ENCODE data around the gene HOXA3.

The HOXA3 gene

GRCh38 chr7:27170426-27171324 is 18.3 kb upstream of the HOXA3 start:
- peaks cover 0 to 34% (median 4%) of the 10 kb centered on the region in 4 experiments for H3K36me3 ChIP-seq (ENCODE audit: control insufficient read depth in 4 of 4, insufficient read depth in 4 of 4, low read length in 3 of 4)
- peak in 1 of 3 donors; percentile 15 for DNase-seq
- ChIA-PET CTCF (interaction anchor here (0.8 to 11.1 kb wide), 10 partner anchors 8 to 801 kb away, joined by 3 to 84 read pairs (median 4); partner anchors contain the start of gene HOXA7), POLR2A (interaction anchor here (0.7 to 2.4 kb wide), 5 partner anchors 10 to 20 kb away, joined by 3 to 6 read pairs (median 3); partner anchors contain the start of gene HOXA3)
- peak overlapping the region; percentile 92 to 96 for H3K27ac ChIP-seq (ENCODE audit: insufficient read depth in 1 of 2, low read depth in 1 of 2, low read length in 2 of 2, poor library complexity in 1 of 2, severe bottlenecking in 2 of 2)
- 0% methylated on average over 1 of the region's 11 CpGs for WGBS (ENCODE audit: insufficient coverage)
- no peaks in the 10 kb centered on the region for H3K9me3 ChIP-seq (ENCODE audit: control extremely low read depth in 1 of 5, control insufficient read depth in 4 of 5, insufficient read depth in 2 of 5, low read depth in 1 of 5, low read length in 4 of 5)
- H3K4me1 ChIP-seq (ENCODE audit: control extremely low read depth in 1 of 4, control insufficient read depth in 4 of 4, insufficient read depth in 4 of 4, low read length in 3 of 4): peaks cover 9 to 71% (median 49%) of the 10 kb centered on the region in 4 experiments
- peaks cover 0 to under 1% (median 0%) of the 10 kb centered on the region in 5 experiments for H3K27me3 ChIP-seq (replicated peaks in 2 of 5; ENCODE audit: control insufficient read depth in 4 of 5, insufficient read depth in 5 of 5, low read length in 4 of 5)
- H3K4me3 ChIP-seq (ENCODE audit: control insufficient read depth in 1 of 7, extremely low read depth in 1 of 7, insufficient read depth in 4 of 7, low read depth in 2 of 7, low read length in 6 of 7): peak overlapping the region in 6 of 7 experiments; percentile 78 to 100 (median 90)

DNA sequence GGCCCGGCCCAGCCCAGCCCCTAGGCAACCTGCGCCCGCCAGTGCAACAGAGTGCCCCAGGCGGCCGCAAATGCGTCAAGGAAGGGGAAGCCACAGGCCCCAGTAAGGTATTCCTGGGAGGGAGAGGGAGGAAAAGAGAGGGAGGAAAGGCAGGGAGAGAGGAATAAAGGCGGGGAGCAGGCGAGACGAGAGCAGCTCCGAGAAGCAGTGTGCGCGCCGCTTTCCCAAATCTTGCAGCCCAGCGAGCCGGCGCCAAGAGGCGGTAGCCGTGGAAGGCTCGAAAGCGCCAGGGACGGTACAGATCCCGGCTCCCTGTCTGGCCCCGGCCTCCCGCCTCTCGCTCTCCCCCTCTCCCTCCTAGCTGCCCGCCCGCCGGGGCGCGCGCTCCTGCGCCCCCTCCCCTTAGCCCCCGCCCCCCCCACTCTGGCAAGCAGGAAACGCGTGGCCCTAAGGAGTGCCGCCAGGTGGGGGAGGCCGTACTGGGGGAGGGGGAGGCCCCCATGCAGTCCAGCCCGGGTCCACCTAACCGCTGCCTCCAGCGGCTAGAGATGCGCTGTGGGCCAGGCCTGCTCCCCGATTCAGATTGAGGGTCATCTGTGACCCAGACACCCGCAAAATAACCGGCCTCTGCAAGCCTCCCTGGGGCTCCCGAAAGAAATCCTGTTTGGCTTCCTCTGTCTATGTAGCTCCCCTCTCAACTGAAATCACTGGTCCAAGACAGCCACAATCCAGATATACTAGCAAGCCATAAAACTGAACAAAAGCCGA is 17.5 kb upstream of the HOXA3 start:
- CTCF ChIA-PET: interaction anchor here (0.8 to 11.1 kb wide), 11 partner anchors 7 to 800 kb away, joined by 3 to 84 read pairs (median 4); partner anchors contain the start of gene HOXA7

DNA sequence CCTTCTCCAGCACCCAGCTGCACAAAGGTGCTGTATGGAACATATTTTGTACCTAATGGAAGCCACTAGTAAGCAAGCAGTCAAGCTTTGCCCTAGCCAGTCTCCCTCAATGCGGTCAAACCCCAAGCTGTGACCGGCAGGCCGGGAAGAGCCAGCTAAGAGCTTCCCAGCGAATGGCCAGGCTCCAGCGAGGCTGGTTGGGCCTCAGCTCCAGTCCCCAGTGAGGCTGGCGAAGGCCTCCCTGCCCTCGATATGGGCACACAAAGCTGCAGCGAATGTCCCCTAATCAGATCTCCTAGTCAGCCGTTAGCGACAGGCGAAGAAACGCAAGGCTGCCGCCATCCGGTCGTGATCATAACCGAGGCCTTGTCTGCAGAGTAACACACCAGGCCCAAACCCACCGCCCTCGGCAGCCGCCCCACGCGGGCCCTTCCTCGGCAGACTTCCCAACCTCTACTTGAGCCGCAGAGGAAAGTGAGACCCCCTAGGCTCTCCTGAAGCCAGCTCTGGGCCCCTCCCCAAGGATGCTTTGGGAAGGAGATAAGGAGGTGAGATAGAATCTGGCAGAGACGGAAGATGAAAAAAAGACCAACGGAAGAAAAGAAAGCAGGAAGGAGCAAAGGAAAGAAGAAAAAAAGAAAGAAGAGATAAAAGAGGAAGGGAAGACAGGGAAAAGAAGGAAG is 16.0 kb upstream of the HOXA3 start:
- POLR2A ChIA-PET: interaction anchor here (0.5 to 1.7 kb wide), 9 partner anchors 9 to 796 kb away, joined by 3 to 9 read pairs (median 3); partner anchors contain the start of gene HOXA3
- peaks cover 9 to 73% (median 48%) of the 10 kb centered on the region in 4 experiments for H3K4me1 ChIP-seq (ENCODE audit: control extremely low read depth in 1 of 4, control insufficient read depth in 4 of 4, insufficient read depth in 4 of 4, low read length in 3 of 4)
- peak; percentile 89 to 96 (median 93) for DNase-seq

More for the DNA sequence above, 17.5 kb upstream of the HOXA3 start:
- DNase-seq: peak in 2 of 3 donors; percentile 63 to 73
- no peaks in the 10 kb centered on the region for H3K9me3 ChIP-seq (ENCODE audit: control extremely low read depth in 1 of 5, control insufficient read depth in 4 of 5, insufficient read depth in 2 of 5, low read depth in 1 of 5, low read length in 4 of 5)
- H3K4me1 ChIP-seq (ENCODE audit: control extremely low read depth in 1 of 4, control insufficient read depth in 4 of 4, insufficient read depth in 4 of 4, low read length in 3 of 4): peaks cover 9 to 69% (median 51%) of the 10 kb centered on the region in 4 experiments
- H3K27me3 ChIP-seq (replicated peaks in 2 of 5; ENCODE audit: control insufficient read depth in 4 of 5, insufficient read depth in 5 of 5, low read length in 4 of 5): no peaks in the 10 kb centered on the region
- H3K27ac ChIP-seq (ENCODE audit: insufficient read depth in 1 of 2, low read depth in 1 of 2, low read length in 2 of 2, poor library complexity in 1 of 2, severe bottlenecking in 2 of 2): peak overlapping the region; percentile 92 to 96
- POLR2A ChIA-PET: interaction anchor here (0.7 to 2.4 kb wide), 5 partner anchors 9 to 969 kb away, joined by 3 to 6 read pairs (median 4); partner anchors contain the start of genes CBX3 and HNRNPA2B1
- H3K4me3 ChIP-seq (ENCODE audit: control insufficient read depth in 1 of 7, extremely low read depth in 1 of 7, insufficient read depth in 4 of 7, low read depth in 2 of 7, low read length in 6 of 7): peak overlapping the region; percentile 28 to 100 (median 87)
- peaks cover 0 to 37% (median 4%) of the 10 kb centered on the region in 4 experiments for H3K36me3 ChIP-seq (ENCODE audit: control insufficient read depth in 4 of 4, insufficient read depth in 4 of 4, low read length in 3 of 4)
- 0% methylated on average over 30 of the region's 46 CpGs for WGBS (ENCODE audit: insufficient coverage)

GRCh38 chr7:27167916-27168264 is 15.5 kb upstream of the HOXA3 start:
- H3K9me3 ChIP-seq (ENCODE audit: control extremely low read depth in 1 of 5, control insufficient read depth in 4 of 5, insufficient read depth in 2 of 5, low read depth in 1 of 5, low read length in 4 of 5): no peaks in the 10 kb centered on the region
- DNase-seq: no peak
- H3K4me3 ChIP-seq (ENCODE audit: control insufficient read depth in 1 of 7, extremely low read depth in 1 of 7, insufficient read depth in 4 of 7, low read depth in 2 of 7, low read length in 6 of 7): peak overlapping the region in 6 of 7 experiments; percentile 75 to 100 (median 90)
- H3K36me3 ChIP-seq (ENCODE audit: control insufficient read depth in 4 of 4, insufficient read depth in 4 of 4, low read length in 3 of 4): peaks cover 0 to 56% (median 13%) of the 10 kb centered on the region in 4 experiments
- ChIA-PET POLR2A (interaction anchor here (0.8 to 1.7 kb wide), 4 partner anchors 15 to 796 kb away, joined by 3 to 9 read pairs (median 3); partner anchors contain the start of gene HOXA3), CTCF (interaction anchor here (0.6 to 2.2 kb wide), 13 partner anchors 9 to 799 kb away, joined by 3 to 15 read pairs (median 5); partner anchors contain the start of genes HOXA11 and HOXA7)
- H3K27me3 ChIP-seq (replicated peaks in 2 of 5; ENCODE audit: control insufficient read depth in 4 of 5, insufficient read depth in 5 of 5, low read length in 4 of 5): no peaks in the 10 kb centered on the region
- H3K27ac ChIP-seq (ENCODE audit: insufficient read depth in 1 of 2, low read depth in 1 of 2, low read length in 2 of 2, poor library complexity in 1 of 2, severe bottlenecking in 2 of 2): peak overlapping the region; percentile 92 to 96
- peaks cover 12 to 72% (median 46%) of the 10 kb centered on the region in 4 experiments for H3K4me1 ChIP-seq (ENCODE audit: control extremely low read depth in 1 of 4, control insufficient read depth in 4 of 4, insufficient read depth in 4 of 4, low read length in 3 of 4)
- WGBS (ENCODE audit: insufficient coverage): 0% methylated on average over 4 of the region's 4 CpGs

More for the DNA sequence above, 16.0 kb upstream of the HOXA3 start:
- H3K36me3 ChIP-seq (ENCODE audit: control insufficient read depth in 4 of 4, insufficient read depth in 4 of 4, low read length in 3 of 4): peaks cover 0 to 51% (median 11%) of the 10 kb centered on the region in 4 experiments
- no peaks in the 10 kb centered on the region for H3K9me3 ChIP-seq (ENCODE audit: control extremely low read depth in 1 of 5, control insufficient read depth in 4 of 5, insufficient read depth in 2 of 5, low read depth in 1 of 5, low read length in 4 of 5)
- no peaks in the 10 kb centered on the region for H3K27me3 ChIP-seq (replicated peaks in 2 of 5; ENCODE audit: control insufficient read depth in 4 of 5, insufficient read depth in 5 of 5, low read length in 4 of 5)
- peak overlapping the region; percentile 28 to 100 (median 87) for H3K4me3 ChIP-seq (ENCODE audit: control insufficient read depth in 1 of 7, extremely low read depth in 1 of 7, insufficient read depth in 4 of 7, low read depth in 2 of 7, low read length in 6 of 7)
- CTCF ChIA-PET: interaction anchor here (0.6 to 2.2 kb wide), 18 partner anchors 8 to 1043 kb away, joined by 3 to 15 read pairs (median 4); partner anchors contain the start of genes HOXA11, HOXA3 and HOXA7
- 0% methylated on average over 16 of the region's 25 CpGs for WGBS (ENCODE audit: insufficient coverage)
- peak overlapping the region; percentile 92 to 96 for H3K27ac ChIP-seq (ENCODE audit: insufficient read depth in 1 of 2, low read depth in 1 of 2, low read length in 2 of 2, poor library complexity in 1 of 2, severe bottlenecking in 2 of 2)

GRCh38 chr7:27166531-27167505 is 14.4 kb upstream of the HOXA3 start:
- WGBS (ENCODE audit: insufficient coverage): 5% methylated on average over 41 of the region's 50 CpGs
- POLR2A ChIA-PET: interaction anchor here (0.8 to 2.1 kb wide), 4 partner anchors 10 to 16 kb away, joined by 3 to 9 read pairs (median 6); partner anchors contain the start of genes HOXA3 and HOXA7
- CTCF ChIA-PET: interaction anchor here (0.7 to 2.2 kb wide), 11 partner anchors 10 to 795 kb away, joined by 3 to 12 read pairs (median 6); partner anchors contain the start of genes HOXA11, HOXA3 and HOXA7
- Histone ChIP-seq H3K36me3 (ENCODE audit: control insufficient read depth in 4 of 4, insufficient read depth in 4 of 4, low read length in 3 of 4) (peaks cover 0 to 61% (median 15%) of the 10 kb centered on the region in 4 experiments), H3K27ac (ENCODE audit: insufficient read depth in 1 of 2, low read depth in 1 of 2, low read length in 2 of 2, poor library complexity in 1 of 2, severe bottlenecking in 2 of 2) (peak overlapping the region; percentile 92 to 96), H3K9me3 (ENCODE audit: control extremely low read depth in 1 of 5, control insufficient read depth in 4 of 5, insufficient read depth in 2 of 5, low read depth in 1 of 5, low read length in 4 of 5) (no peaks in the 10 kb centered on the region), H3K4me1 (ENCODE audit: control extremely low read depth in 1 of 4, control insufficient read depth in 4 of 4, insufficient read depth in 4 of 4, low read length in 3 of 4) (peaks cover 19 to 72% (median 45%) of the 10 kb centered on the region in 4 experiments), H3K27me3 (replicated peaks in 2 of 5; ENCODE audit: control insufficient read depth in 4 of 5, insufficient read depth in 5 of 5, low read length in 4 of 5) (no peaks in the 10 kb centered on the region), H3K4me3 (ENCODE audit: control insufficient read depth in 1 of 7, extremely low read depth in 1 of 7, insufficient read depth in 4 of 7, low read depth in 2 of 7, low read length in 6 of 7) (peak overlapping the region; percentile 34 to 100 (median 87))
- peak in 1 of 3 donors; percentile 58 for DNase-seq

Data from common myeloid progenitor, CD34-positive (primary cell).